ENCODE data around the gene NPTX1.

DNA sequence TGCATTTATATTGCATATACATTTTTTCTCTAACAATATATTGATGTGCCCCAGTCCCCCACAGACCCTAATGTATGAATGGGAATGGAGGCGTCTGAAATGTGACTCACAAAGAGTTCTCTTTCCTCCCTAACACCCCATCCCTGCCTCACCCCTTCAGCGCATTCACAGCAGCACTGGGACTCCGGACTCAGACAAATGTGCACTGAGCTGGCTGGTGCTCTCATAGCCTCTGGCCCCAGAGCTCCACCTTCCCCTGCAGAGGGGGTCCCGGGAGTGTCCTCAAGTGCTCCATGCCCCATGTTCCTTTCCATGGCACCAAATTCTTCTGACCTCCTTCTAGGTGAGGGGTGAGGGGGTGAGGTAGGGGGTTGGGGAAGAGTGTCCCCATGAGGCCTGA lies 20.6 kb downstream of the NPTX1 start:
- TF ChIP-seq CTCF (IDR thresholded peaks at IDR 0.05; ENCODE audit: low read depth, low read length, missing input control) = no peak
- TF ChIP-seq, protein P1, sequence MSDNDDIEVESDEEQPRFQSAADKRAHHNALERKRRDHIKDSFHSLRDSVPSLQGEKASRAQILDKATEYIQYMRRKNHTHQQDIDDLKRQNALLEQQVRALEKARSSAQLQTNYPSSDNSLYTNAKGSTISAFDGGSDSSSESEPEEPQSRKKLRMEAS (IDR thresholded peaks at IDR 0.05) = no peak
- TF ChIP-seq TAF1 (conservative IDR thresholded peaks at IDR 0.05) = no peak
- TF ChIP-seq, protein P2, sequence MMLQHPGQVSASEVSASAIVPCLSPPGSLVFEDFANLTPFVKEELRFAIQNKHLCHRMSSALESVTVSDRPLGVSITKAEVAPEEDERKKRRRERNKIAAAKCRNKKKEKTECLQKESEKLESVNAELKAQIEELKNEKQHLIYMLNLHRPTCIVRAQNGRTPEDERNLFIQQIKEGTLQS (IDR thresholded peaks at IDR 0.05) = no peak
- TF ChIP-seq, protein P3, sequence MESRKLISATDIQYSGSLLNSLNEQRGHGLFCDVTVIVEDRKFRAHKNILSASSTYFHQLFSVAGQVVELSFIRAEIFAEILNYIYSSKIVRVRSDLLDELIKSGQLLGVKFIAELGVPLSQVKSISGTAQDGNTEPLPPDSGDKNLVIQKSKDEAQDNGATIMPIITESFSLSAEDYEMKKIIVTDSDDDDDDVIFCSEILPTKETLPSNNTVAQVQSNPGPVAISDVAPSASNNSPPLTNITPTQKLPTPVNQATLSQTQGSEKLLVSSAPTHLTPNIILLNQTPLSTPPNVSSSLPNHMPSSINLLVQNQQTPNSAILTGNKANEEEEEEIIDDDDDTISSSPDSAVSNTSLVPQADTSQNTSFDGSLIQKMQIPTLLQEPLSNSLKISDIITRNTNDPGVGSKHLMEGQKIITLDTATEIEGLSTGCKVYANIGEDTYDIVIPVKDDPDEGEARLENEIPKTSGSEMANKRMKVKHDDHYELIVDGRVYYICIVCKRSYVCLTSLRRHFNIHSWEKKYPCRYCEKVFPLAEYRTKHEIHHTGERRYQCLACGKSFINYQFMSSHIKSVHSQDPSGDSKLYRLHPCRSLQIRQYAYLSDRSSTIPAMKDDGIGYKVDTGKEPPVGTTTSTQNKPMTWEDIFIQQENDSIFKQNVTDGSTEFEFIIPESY (IDR thresholded peaks at IDR 0.05) = no peak
- TF ChIP-seq FOXA1 (IDR thresholded peaks at IDR 0.05) = no peak
- TF ChIP-seq NR2F2 (IDR thresholded peaks at IDR 0.05) = no peak
